Cardiac septum (tissue), 1 donor: ENCODE data around the gene AFMID. TPM values are rescaled to one million over a fixed set of nuclear protein-coding genes. Genes with fewer than 3 reads are reported as not detected.
"Not testable (repeated sequence)": the region's sequence is repeated elsewhere in the genome, so short reads cannot be mapped to it uniquely, and the experiment has no call there.

Experiments
- DNase-seq: peaks from one replicate; pipeline ENCODE4 v3.0.0-alpha.2; 2020; ENCODE audit warnings: low spot score
- intact Hi-C: fragments of 100-400 bp; cut with DNase I; formaldehyde crosslinking; loops from one replicate; pipeline ENCODE4 v1.14.0; 2022
- long read RNA-seq: library from polyadenylated mRNA; unstranded; transcript quantifications from one replicate; pipeline ENCODE4 v2.0.0, GENCODE V29; 2021
- total RNA-seq: library from RNA; stranded (reverse); fragmentation: NEBNext Ultra II Directional; extraction: Animal tissue kit (Norgen Biotek cat#: 25700); gene quantifications from one replicate; pipeline ENCODE4 v1.2.1, GENCODE V29; 2021
- donor health status: DM: no; HTN: no; CAD: no.

AFMID gene, protein sequence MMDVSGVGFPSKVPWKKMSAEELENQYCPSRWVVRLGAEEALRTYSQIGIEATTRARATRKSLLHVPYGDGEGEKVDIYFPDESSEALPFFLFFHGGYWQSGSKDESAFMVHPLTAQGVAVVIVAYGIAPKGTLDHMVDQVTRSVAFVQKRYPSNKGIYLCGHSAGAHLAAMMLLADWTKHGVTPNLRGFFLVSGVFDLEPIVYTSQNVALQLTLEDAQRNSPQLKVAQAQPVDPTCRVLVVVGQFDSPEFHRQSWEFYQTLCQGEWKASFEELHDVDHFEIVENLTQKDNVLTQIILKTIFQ
- total RNA-seq: 22.3 TPM
- long read RNA-seq, partial matches to known transcripts: 1 of 6 reads
- long read RNA-seq, other reads (novel, unspliced or antisense): 5 of 6 reads

GRCh38 chr17:78186692-78187595 is at the start of gene AFMID, which contains the start of gene TK1:
TSS of gene AFMID (plus strand) at chr17:78187362. CDS start at chr17:78187371, 9 bp downstream.
TSS of gene TK1 (minus strand) at chr17:78187052. CDS start at chr17:78186994, 58 bp downstream.
- intact Hi-C loops: no loop called here
- peak; percentile 98 for DNase-seq

DNA sequence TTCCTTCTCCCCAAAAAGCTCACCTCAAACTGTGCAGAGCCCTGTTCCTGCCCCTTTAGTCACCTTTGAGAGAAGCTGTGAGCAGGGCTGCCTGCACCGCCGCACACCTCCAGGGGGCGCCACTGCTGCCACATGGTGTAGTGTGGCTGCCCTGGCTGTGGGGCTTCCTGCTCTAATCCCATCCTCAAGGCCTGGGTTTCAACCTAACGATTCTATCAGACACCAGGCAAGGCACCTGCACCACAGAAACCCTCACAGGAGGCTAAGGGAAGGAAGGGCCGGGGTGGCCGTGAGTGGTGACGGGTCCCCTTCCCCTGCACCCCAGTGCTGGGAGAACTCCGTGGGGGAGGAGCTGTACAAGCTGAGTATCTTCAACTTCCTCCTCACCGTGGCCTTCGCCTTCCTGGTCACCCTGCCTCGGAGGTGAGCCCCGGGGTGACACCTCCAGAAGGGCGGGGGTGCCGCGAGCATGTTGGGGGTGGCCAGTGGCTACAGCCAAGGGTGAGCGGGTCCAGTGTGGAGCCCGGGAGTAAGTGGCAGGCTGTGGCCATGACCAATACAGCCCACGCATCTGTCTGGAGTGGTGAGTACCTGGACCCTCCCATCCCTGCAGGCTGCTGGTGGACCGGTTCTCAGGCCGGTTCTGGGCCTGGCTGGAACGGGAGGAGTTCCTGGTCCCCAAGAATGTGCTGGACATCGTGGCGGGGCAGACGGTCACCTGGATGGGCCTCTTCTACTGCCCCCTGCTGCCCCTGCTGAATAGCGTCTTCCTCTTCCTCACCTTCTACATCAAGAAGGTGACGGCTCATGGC is 49.6 kb upstream of the AFMID start:
- intact Hi-C loops: no loop called here

DNA sequence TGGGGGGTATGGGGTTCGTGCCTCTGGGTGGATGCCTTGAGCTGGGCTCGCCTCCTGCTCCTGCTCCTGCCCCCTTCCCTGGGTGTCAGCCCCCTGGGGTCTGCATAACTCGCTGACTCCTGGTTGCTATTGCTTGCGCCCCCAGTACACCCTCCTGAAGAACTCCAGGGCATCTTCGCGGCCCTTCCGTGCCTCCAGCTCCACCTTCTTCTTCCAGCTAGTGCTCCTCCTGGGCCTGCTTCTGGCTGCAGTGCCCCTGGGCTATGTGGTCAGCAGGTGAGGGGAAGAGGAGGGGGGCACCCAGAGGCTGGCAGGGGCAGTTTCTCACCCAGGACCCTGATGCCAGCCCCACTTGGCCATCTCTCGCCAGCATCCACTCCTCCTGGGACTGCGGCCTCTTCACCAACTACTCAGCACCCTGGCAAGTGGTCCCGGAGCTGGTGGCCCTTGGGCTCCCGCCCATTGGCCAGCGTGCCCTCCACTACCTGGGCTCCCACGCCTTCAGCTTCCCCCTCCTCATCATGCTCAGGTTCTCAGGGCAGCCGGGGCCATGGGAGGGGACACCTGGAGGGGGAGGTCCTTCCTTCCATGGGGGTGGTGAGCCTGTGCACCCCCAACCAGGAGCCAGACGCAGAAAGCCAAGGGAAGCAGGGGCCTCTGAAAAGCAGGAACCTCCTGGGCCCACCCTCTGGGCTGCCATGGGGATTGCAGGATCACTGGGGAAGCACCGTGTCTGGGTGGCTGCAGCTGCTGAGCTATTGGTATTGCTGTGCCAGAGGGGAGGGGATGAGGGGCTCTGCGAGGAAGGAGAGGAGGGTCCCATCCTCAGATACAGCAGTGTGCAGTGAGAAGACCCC is 48.7 kb upstream of the AFMID start:
- no peak for DNase-seq
- intact Hi-C loops: no loop called here

More for the DNA sequence above, 49.6 kb upstream of the AFMID start:
- DNase-seq: peak; percentile 81

GRCh38 chr17:78139861-78140168 is 47.3 kb upstream of the AFMID start:
- intact Hi-C loops: loop anchor here (5.0 kb wide), 1 partner anchor 37 kb away; no protein-coding TSS in a partner anchor

GRCh38 chr17:78140169-78141051 is 46.8 kb upstream of the AFMID start:
- intact Hi-C loops: loop anchor here (5.0 kb wide), 1 partner anchor 37 kb away; no protein-coding TSS in a partner anchor
- DNase-seq: peak; percentile 98

More at GRCh38 chr17:78139861-78140168, 47.3 kb upstream of the AFMID start:
- DNase-seq: not testable (repeated sequence)

DNA sequence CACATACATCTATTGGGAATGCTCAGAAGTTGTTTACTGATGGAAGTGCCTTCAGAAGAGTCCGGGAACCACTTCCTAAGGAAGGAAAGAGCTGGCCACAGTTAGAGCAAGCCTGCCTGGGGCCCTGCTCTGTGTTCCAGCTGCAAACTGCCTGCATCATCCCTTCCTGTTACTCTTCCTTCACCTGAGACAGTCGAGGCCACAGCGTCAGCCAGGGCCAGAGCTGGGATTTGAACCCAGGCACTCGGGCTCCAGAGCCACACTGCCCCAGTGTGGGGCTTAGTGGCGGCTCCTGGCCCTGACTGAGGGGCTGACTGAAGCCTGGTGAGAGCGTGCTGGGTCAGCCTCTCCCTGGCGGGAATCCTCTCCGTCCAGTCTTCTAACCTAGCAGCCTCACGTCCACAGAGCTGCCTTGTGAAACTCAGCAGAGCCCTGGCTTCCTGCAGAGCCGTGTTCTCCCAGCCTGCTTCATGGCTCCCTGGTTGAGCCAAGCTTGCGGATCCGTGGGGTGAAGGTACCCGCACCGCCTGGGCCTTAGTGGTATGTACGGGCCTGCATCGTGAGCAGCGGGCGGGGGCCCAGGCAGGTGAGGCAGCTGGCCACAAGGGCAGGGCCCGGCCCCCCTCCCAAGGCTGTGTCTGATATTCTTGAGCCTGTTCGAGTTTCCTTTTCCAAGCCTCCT is 45.6 kb upstream of the AFMID start:
- intact Hi-C loops: loop anchor here (5.0 kb wide), 1 partner anchor 36 kb away; no protein-coding TSS in a partner anchor
- no peak for DNase-seq

GRCh38 chr17:78142119-78142861 is 44.9 kb upstream of the AFMID start:
- intact Hi-C loops: loop anchor here (5.0 kb wide), 1 partner anchor 35 kb away; no protein-coding TSS in a partner anchor
- no peak for DNase-seq

DNA sequence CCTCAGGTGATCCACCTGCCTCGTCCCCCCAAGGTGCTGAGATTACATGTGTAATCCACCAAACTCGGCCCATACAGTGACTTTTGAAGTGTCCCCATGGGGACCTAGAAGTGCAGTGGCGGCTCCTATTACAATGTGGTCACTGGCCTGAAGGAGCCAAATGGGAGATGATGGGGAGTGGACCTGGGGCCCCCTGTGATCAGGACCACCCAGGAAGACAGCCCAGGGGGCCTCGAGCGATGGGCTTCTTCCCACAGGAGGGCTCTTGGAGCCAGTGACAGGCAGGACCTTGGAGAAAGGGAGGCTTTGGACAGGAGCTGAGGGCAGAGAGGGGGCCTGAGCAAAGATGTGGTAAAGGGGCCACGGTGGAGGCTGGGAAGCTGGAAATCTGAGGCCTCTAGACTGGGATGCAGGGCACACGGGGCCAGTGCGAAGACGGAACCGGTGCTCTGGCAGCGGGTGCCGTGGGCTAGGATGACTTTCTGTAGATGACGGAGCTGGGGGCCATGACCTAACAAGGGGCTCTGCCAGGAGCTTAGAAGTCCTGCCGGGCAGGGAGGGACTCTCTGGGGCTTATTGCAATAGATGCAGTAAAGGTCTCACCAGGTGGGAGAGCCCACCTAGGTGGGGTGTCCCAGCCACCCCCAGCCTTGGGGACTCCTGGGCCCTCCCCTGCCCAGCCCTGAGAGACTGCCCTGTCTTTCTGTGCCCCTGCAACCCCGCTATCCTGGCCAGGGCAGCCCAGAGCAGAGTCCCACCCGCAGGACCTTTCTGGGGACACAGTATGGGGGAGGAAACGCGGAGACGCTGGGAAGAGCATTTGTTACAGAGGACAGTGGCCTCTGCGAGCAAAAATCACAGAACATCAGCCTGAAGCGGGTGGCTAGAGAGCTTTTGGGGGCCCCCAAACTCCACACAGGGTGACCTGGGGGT is 43.7 kb upstream of the AFMID start:
- intact Hi-C loops: loop anchor here (5.0 kb wide), 1 partner anchor 34 kb away; no protein-coding TSS in a partner anchor
- DNase-seq: no peak

GRCh38 chr17:78144147-78144719 is 42.9 kb upstream of the AFMID start:
- DNase-seq: peak; percentile 87
- intact Hi-C loops: loop anchor here (5.0 kb wide), 1 partner anchor 33 kb away; no protein-coding TSS in a partner anchor

DNA sequence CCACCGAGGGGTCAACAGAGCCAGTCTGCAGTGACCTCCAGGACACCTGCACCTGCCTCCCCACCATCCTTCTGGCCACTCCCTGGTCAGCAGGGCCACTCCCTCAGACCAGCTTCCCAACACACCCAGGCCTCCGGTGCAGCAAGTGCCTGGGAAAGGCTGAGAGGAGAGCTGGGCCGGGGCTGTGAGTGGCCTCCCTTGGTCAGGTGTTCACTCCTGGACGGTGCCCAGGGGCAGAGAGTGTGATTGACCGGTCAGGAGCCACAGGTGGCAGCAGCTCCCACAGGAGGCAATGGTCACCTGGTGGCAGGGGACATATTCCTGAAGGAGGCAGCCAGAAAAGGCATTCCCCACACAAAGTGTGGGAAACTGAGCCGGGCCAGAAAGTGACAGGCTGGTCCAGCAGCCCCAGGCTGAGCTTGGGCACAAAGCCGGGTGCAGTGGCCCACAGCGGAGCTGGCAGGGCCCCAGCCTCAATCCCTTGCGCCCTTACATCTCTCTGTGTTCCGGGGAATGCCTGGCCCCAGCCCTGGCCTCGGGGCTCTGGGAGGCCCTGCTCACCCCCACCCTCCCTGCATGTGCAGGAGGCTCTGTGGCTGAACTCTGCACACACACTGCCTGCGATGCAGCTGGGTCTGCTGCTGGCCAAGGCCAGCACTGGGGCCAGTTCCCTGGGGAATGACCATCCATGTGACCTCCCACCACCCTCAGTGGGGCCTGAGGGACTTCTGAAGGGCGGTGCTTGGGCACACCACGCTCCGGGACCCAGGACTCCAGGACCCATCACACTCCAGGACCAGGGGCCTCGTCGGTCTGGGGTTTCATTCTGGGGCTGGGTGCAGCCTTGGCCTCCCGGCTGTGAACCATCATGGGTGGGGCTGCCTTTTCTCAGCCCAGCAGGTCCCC is 42.2 kb upstream of the AFMID start:
- intact Hi-C loops: loop anchor here (5.0 kb wide), 1 partner anchor 32 kb away; no protein-coding TSS in a partner anchor
- no peak for DNase-seq

- intact Hi-C loops: no loop called here
- DNase-seq: no peak
Measured at GRCh38 chr17:78146471-78146869, 40.7 kb upstream of the AFMID start.

DNA sequence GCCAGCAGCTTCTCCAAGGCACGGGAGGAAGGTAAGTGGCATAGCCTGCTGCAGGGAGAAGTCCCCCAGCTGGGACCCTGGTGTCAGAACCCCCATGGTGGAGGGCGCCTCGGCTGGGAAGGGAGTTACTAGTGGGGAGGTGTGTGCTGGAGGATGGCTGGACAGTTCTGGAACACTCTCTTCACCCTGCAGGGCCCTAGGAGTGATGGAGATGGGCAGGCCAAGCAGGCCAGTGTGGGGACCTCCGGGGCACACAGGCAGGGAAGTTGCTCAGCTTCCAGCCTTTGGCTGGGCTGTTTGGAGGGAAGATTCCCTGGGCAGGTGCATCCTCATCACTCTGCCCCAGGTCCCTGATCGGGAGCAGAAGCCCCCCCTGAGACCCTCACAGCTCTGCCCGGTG is 40.3 kb upstream of the AFMID start:
- DNase-seq: no peak
- intact Hi-C loops: no loop called here

DNA sequence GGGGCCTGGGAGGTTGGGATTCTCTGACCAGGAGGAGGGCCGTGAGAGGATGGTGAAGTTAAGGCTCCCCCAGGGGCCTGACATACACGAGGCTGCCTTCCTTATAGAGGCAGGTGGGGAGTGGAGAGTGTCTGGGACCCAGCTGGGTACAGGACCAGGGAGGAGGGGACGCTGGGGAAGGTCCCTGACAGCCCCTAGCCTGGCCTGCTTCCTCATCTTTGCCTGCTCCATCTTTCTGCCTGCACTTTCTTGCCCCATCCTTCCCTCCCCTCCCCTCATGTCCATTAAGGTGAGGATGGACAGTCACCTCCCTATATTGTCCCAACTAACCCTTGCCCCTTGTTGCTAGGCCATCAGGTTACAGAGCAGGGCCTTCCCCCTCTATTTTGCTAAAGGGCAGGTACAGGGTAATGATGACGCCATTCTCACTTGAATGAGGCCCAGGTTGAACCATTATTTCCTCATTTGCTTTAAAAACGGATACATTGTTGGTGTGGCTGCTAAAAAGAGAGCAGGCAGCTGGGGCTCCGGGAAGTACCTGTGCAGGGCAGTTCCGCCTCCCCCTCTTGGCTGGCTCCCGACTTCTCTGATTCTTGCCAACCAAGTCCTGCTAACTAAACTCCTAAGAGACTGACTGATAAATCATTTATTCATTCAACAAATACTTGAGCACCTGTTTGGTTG is 39.7 kb upstream of the AFMID start:
- no peak for DNase-seq
- intact Hi-C loops: no loop called here
